IMR-90 (cell line): ENCODE results near the gene SRP14. TPM values are rescaled to one million over a fixed set of nuclear protein-coding genes. Genes with fewer than 3 reads are reported as not detected.

ENCODE experiments used
- ATAC-seq: fragments of 200-7000 bp; cut with Tn5 transposase; 2 replicates; pipeline ENCODE4 v1.9.1; 2020; ENCODE audit warnings: low read depth, mild to moderate bottlenecking, moderate library complexity
- BruUV-seq: library from RNA; stranded (reverse); fragments of 400-500 nt; replicated peaks from 2 replicates; lab custom pipeline; 2021; lab: Mats Ljungman, UMichigan
- CTCF ChIA-PET: fragments of 300-600 bp; formaldehyde crosslinking; extraction: SDS; loops from one replicate; lab custom pipeline; 2021; ENCODE audit warnings: antibody characterized with exemption; lab: Yijun Ruan, JAX
- POLR2A ChIA-PET: fragments of 300-600 bp; sonication (Branson Sonifier 250); formaldehyde crosslinking; loops from one replicate; lab custom pipeline; 2022; ENCODE audit warnings: antibody characterized with exemption; ENCODE audit not compliant: unreplicated experiment; lab: Charles Lee
- DNase-seq: peaks from one replicate; pipeline ENCODE4 v3.0.0; 2013
- H2AFZ ChIP-seq: replicated peaks from 2 replicates; pipeline ENCODE3; 2013; ENCODE audit warnings: low read length, mild to moderate bottlenecking; ENCODE audit not compliant: poor library complexity
- H2AK5ac ChIP-seq: 2 replicates; pipeline ENCODE4 v1.6.1; 2013; ENCODE audit warnings: low read depth, low read length, inconsistent platforms
- H2AK9ac ChIP-seq: replicated peaks from 2 replicates; pipeline ENCODE3; 2013; ENCODE audit warnings: mild to moderate bottlenecking, low read depth, low read length, moderate library complexity; ENCODE audit not compliant: poor library complexity
- H2BK120ac ChIP-seq: 2 replicates; pipeline ENCODE4 v1.6.1; 2013; ENCODE audit warnings: low read depth, low read length, inconsistent platforms
- H2BK15ac ChIP-seq: 3 replicates; pipeline ENCODE4 v1.6.1; 2013; ENCODE audit warnings: low read depth, low read length, inconsistent platforms
- H2BK20ac ChIP-seq: 2 replicates; pipeline ENCODE4 v1.6.1; 2013; ENCODE audit warnings: low read depth, mild to moderate bottlenecking, inconsistent platforms, low read length, moderate library complexity
- H2BK5ac ChIP-seq: 2 replicates; pipeline ENCODE4 v1.6.1; 2013; ENCODE audit warnings: mild to moderate bottlenecking, low read depth, low read length, inconsistent platforms; ENCODE audit not compliant: poor library complexity, severe bottlenecking
- H3K14ac ChIP-seq: replicated peaks from 2 replicates; pipeline ENCODE4 v1.6.1; 2013; ENCODE audit warnings: low read depth, low read length, inconsistent platforms
- H3K18ac ChIP-seq: 2 replicates; pipeline ENCODE4 v1.6.1; 2013; ENCODE audit warnings: low read depth, low read length, control low read depth
- H3K23ac ChIP-seq: 2 replicates; pipeline ENCODE4 v1.6.1; 2013; ENCODE audit warnings: low read depth, low read length, inconsistent platforms
- H3K27ac ChIP-seq: 2 replicates; pipeline ENCODE4 v1.5.1; 2013; ENCODE audit warnings: mild to moderate bottlenecking, control low read depth, low read length; ENCODE audit not compliant: insufficient read depth
- H3K27me3 ChIP-seq: 2 replicates; pipeline ENCODE4 v1.6.1; 2013; ENCODE audit warnings: low read length; ENCODE audit not compliant: control insufficient read depth, insufficient read depth
- H3K36me3 ChIP-seq: 2 replicates; pipeline ENCODE4 v1.6.1; 2013; ENCODE audit warnings: low read length, mixed read lengths; ENCODE audit not compliant: control insufficient read depth, insufficient read depth
- H3K4ac ChIP-seq: 2 replicates; pipeline ENCODE4 v1.6.1; 2013; ENCODE audit warnings: low read depth, low read length, inconsistent platforms
- H3K4me1 ChIP-seq: 2 replicates; pipeline ENCODE4 v1.6.1; 2013; ENCODE audit warnings: low read length, mixed read lengths; ENCODE audit not compliant: control insufficient read depth, insufficient read depth
- H3K4me2 ChIP-seq: 2 replicates; pipeline ENCODE4 v1.6.1; 2013; ENCODE audit warnings: low read depth, mild to moderate bottlenecking, control low read depth, low read length, moderate library complexity
- H3K4me3 ChIP-seq: 2 replicates; pipeline ENCODE4 v1.5.1; 2013; ENCODE audit warnings: low read depth, mild to moderate bottlenecking, control low read depth, low read length, moderate library complexity; ENCODE audit not compliant: insufficient read depth
- H3K56ac ChIP-seq: 2 replicates; pipeline ENCODE4 v1.6.1; 2013; ENCODE audit warnings: low read length, inconsistent platforms; ENCODE audit not compliant: insufficient read depth; ENCODE audit errors: extremely low read depth
- H3K79me1 ChIP-seq, 2 experiments: 2 replicates each; pipeline ENCODE4 v1.6.1; 2013; ENCODE audit warnings: low read length in 2 of 2, inconsistent platforms in 1 of 2, low read depth in 1 of 2
- H3K9ac ChIP-seq: 2 replicates; pipeline ENCODE4 v1.6.1; 2013; ENCODE audit warnings: low read depth, low read length, control low read depth
- H3K9me1 ChIP-seq: 2 replicates; pipeline ENCODE4 v1.6.1; 2013; ENCODE audit warnings: low read length, inconsistent platforms; ENCODE audit not compliant: insufficient read depth
- H3K9me3 ChIP-seq: 2 replicates; pipeline ENCODE4 v1.6.1; 2013; ENCODE audit warnings: low read length; ENCODE audit not compliant: control insufficient read depth, insufficient read depth
- H4K20me1 ChIP-seq: 2 replicates; pipeline ENCODE4 v1.6.1; 2013; ENCODE audit warnings: low read length, inconsistent platforms; ENCODE audit not compliant: insufficient read depth
- H4K5ac ChIP-seq: 2 replicates; pipeline ENCODE4 v1.6.1; 2013; ENCODE audit warnings: mild to moderate bottlenecking, low read depth, low read length, control low read depth
- H4K8ac ChIP-seq, 2 experiments: 2 replicates each; pipeline ENCODE4 v1.6.1; 2013; ENCODE audit warnings: low read depth in 2 of 2, low read length in 2 of 2, control low read depth in 1 of 2, inconsistent platforms in 1 of 2
- H4K91ac ChIP-seq: 2 replicates; pipeline ENCODE4 v1.6.1; 2013; ENCODE audit warnings: low read depth, low read length, inconsistent platforms; ENCODE audit not compliant: insufficient read depth
- CEBPB ChIP-seq: IDR thresholded peaks from 2 replicates; pipeline ENCODE4 v1.6.1; 2012; ENCODE audit warnings: low read depth, low read length, improper control_type of control experiment
- CTCF ChIP-seq: conservative IDR thresholded peaks from 2 replicates; pipeline ENCODE4 v1.5.1; 2012; ENCODE audit warnings: mild to moderate bottlenecking, low read depth, low read length, improper control_type of control experiment
- ELK1 ChIP-seq: fragments of 150-350 bp; IDR thresholded peaks from 2 replicates; pipeline ENCODE4 v1.6.1; 2016; ENCODE audit warnings: low read depth, mild to moderate bottlenecking, low read length, moderate library complexity, borderline replicate concordance
- MAFK ChIP-seq: IDR thresholded peaks from 2 replicates; pipeline ENCODE4 v1.6.1; 2012; ENCODE audit warnings: low read depth, low read length, improper control_type of control experiment
- MXI1 ChIP-seq: IDR thresholded peaks from 2 replicates; pipeline ENCODE4 v1.6.1; 2012; ENCODE audit warnings: low read depth, mild to moderate bottlenecking, low read length, moderate library complexity, borderline replicate concordance
- NFE2L2 ChIP-seq: fragments of 150-350 bp; IDR thresholded peaks from 2 replicates; pipeline ENCODE4 v1.6.1; 2016; ENCODE audit warnings: low read depth, mild to moderate bottlenecking, low read length
- POLR2A ChIP-seq: IDR thresholded peaks from 2 replicates; pipeline ENCODE4 v1.6.1; 2012; ENCODE audit warnings: mild to moderate bottlenecking, low read depth, low read length
- RAD21 ChIP-seq: IDR thresholded peaks from 2 replicates; pipeline ENCODE4 v1.6.1; 2012; ENCODE audit warnings: low read length, improper control_type of control experiment
- RFX5 ChIP-seq: IDR thresholded peaks from 2 replicates; pipeline ENCODE4 v1.8.0; 2012; ENCODE audit warnings: low read depth, mild to moderate bottlenecking, low read length, moderate library complexity
- WGBS, 2 experiments: methylation state at CpG; one replicate each; pipeline versions ENCODE4 v1.1.5 to v1.1.7; 2013; ENCODE audit warnings: missing lambda C conversion rate in 2 of 2; ENCODE audit not compliant: insufficient read length in 1 of 2; ENCODE audit errors: extremely low coverage in 2 of 2; 5-methylcytosine and 5-hydroxymethylcytosine counted together
- dilution Hi-C: fragments of 300-500 bp; cut with HindIII; formaldehyde crosslinking; loops from one replicate; pipeline ENCODE4 v1.14.3; 2018; ENCODE audit warnings: low sequenced_read_pairs; ENCODE audit not compliant: unreplicated experiment
- in situ Hi-C: fragments of 300-500 bp; cut with MboI; formaldehyde crosslinking; loops from 3 replicates; pipeline ENCODE4 v1.14.3; 2019; ENCODE audit warnings: low sequenced_read_pairs, inconsistent platforms, mixed read lengths
- intact Hi-C: fragments of 100-400 bp; cut with micrococcal nuclease; formaldehyde crosslinking; loops from 2 replicates; pipeline ENCODE4 v1.10.0; 2022
- polyA plus RNA-seq, 3 experiments: library from polyadenylated mRNA; depleted of rRNA; stranded (reverse); fragments of >200 nt; gene quantifications; 2 replicates each; pipeline ENCODE4 v1.2.3, GENCODE V29; 2012; ENCODE audit warnings: low replicate concordance in 1 of 3
- total RNA-seq: library from RNA; depleted of rRNA; stranded (reverse); fragments of >200 nt; gene quantifications from 2 replicates; pipeline ENCODE4 v1.2.3, GENCODE V29; 2012

Gene SRP14
- total and polyA plus RNA-seq, 2 of the 4 experiments (the other 2 are of a cell fraction), result 106 to 295 TPM

DNA sequence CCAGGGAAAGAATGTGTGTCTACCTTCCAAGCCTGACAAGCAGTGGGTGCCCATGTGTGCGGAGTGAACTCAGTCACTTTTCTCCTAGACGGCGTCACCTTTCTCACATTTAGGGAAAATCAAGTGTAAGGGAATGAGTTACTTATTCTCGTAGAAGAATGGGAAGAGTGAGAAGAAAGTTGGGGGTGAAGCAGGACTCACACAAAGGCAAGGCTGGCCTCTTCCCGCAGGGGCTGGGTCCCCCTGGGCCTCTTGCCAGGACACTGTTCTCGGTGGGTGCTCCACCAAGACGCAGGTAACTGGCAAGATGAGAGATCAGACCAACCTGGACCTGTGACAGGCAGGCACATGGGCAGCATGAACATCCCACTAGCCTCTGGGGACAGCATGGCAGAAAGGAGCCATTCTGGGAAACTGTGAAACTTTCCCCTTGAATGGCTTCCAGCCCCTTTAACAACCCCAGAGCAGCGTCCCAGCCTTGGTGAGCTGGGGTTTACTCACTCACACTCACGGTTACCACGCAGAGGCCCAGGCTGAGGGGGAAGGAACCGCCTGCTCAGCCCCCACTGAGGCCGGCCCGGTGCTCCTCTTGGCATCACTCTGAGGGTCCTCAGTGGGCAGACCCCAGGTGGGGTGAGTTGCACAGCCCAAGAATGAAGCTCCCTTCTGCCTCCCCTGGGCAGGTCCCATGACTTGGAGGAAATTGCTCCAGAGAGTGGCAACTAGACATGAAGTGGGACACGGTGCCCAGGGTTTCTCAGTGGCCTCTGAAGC, 15.0 kb upstream of the SRP14 start (continued):
- no peak for TF ChIP-seq NFE2L2
- no peak for TF ChIP-seq RAD21

- peak overlapping the region; percentile 38 for H2BK120ac ChIP-seq
- no peak overlapping the region for H3K27ac ChIP-seq
- no peaks in the 10 kb centered on the region for H3K27me3 ChIP-seq
- no peak overlapping the region for H4K5ac ChIP-seq
- no TSS peak for BruUV-seq
- peak overlapping the region; percentile 74 for H2AK9ac ChIP-seq
- DNase-seq (no peak), ATAC-seq (no peak)
- H2BK5ac ChIP-seq, result no peak overlapping the region
- peak overlapping the region; percentile 43 for H2BK20ac ChIP-seq
- H3K14ac ChIP-seq, result peak overlapping the region; percentile 50; the same call in 1 of the 2 replicates
- H2AFZ ChIP-seq, result no peak overlapping the region
- H3K79me1 ChIP-seq, result peaks cover 0 to 8% of the 10 kb centered on the region in 2 experiments; a peak in 1 of 4 replicates
- dilution Hi-C loops, result no loop called here
- no peak overlapping the region for H3K4me2 ChIP-seq
- ChIA-PET CTCF (interaction anchor here (1.1 to 1.5 kb wide), 2 partner anchors 51 to 59 kb away, joined by 3 to 6 read pairs; no protein-coding TSS in a partner anchor), POLR2A (no interaction called here)
- H3K9me1 ChIP-seq, result peaks cover 28% of the 10 kb centered on the region
- H2AK5ac ChIP-seq, result peak overlapping the region; percentile 62
- no peak overlapping the region for H3K56ac ChIP-seq
- no peaks in the 10 kb centered on the region for H4K20me1 ChIP-seq
- intact Hi-C loops, result no loop called here
- no peak overlapping the region for H3K4me3 ChIP-seq
- H4K8ac ChIP-seq, result peak overlapping the region in 1 of 2 experiments; percentile 78; a peak in 1 of 4 replicates
- in situ Hi-C loops, result no loop called here
- H3K18ac ChIP-seq, result no peak overlapping the region
- peak overlapping the region; percentile 6; the same call in 1 of the 2 replicates for H4K91ac ChIP-seq
- H3K9ac ChIP-seq, result no peak overlapping the region
- peak overlapping the region; percentile 67 for H3K4ac ChIP-seq
- 96% methylated on average over 5 of the region's 12 CpGs; no CpG with 5 or more reads in 1 of the 2 experiments for WGBS, 2 experiments
- H2BK15ac ChIP-seq, result peak overlapping the region; percentile 47; the same call in 1 of the 3 replicates
- H3K4me1 ChIP-seq, result peaks cover 18% of the 10 kb centered on the region
- no peak overlapping the region for H3K23ac ChIP-seq
- no peak for TF ChIP-seq ELK1
- no peak for TF ChIP-seq RFX5
- no peak for TF ChIP-seq MAFK
- no peak for TF ChIP-seq POLR2A
- TF ChIP-seq CTCF, result no peak
- no peak for TF ChIP-seq CEBPB
- TF ChIP-seq MXI1, result no peak
- no peaks in the 10 kb centered on the region for H3K9me3 ChIP-seq
- H3K36me3 ChIP-seq, result no peaks in the 10 kb centered on the region
Observed at GRCh38 chr15:40053079-40053830, 14.3 kb upstream of the SRP14 start.
